GM19099 (cell line): Measurements from ENCODE around the gene SP2.

Source experiments
- POLR2A ChIP-seq: IDR thresholded peaks from 3 replicates; pipeline ENCODE4 v1.6.1; 2011; ENCODE audit warnings: low read depth; ENCODE audit not compliant: insufficient read length; ENCODE audit errors: extremely low read depth

SP2 gene

DNA sequence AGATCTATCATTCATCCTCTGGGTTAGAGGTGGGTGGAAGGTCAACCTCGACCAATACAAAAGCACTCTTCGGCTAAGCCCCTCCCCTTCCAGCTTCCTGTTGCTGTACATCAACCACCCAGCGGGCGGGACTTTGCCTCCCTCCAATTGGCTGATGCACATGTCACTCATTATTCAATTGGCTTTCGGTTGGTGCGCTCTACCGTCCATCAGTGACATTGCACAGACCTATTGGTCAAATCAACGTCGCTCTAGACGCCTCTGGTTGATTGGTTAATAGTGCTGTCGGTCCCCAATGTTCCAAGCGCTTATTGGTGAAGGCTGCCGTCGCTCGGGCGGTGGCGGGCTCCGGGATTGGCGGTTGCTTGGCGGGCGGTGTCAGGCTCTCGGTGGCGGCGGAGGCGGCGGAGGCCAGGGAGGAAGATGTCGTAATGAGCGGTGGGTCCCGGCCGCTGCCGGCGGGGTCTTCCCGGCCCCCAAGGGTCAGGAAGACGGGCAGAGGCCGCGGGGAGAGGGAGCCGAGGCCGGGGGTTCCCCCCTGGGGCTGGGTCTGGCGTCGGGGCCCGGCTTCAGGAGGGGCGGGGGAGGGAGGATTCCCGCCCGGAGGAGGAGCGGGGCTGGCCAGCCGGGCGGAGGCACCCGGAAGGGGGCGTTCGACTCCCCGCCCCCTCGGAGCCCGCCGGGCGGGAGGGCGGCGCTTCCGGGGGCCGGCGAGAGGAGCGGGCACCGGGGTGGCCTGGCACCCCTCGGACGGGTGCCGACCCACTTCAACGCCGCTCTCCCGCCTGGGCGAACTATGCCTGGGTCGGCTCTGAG lies at the start of gene SP2:
Gene SP2 (plus strand): TSS at position 381 of the 816 bp plus-strand sequence. CDS start 51 bp downstream, at position 432.
- peak; percentile 87 for TF ChIP-seq POLR2A

DNA sequence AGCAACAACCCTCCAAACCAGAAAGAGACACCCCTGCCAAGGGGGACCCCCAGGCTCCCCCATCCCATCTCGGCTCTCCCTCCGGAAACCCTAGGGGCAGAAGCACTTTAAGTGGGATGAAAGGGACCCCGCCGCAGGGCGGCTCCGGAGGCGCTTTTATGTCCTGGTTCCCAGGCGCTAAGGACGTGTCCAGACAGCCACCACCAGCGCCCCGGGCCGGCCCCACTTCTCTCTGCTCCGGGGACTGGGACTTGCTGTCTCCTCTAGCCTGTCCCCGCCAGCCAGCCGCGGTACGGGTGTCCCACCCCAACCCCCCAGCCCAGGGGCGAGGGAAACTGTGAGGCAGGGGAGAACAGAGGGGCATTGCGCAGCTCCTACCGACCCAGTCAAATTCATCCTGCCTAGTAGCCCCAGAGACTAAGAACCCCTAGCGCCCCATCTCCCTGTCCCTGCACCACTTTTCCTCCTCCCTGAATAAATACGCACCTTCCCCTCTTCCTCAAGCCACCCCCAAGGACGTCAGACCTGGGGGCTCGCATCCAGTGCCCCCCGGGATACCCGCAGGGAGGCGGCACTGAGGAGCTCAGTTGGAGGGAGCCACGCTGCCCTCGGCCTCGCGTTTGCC lies 49.2 kb upstream of the SP2 start:
- TF ChIP-seq POLR2A, result no peak

DNA sequence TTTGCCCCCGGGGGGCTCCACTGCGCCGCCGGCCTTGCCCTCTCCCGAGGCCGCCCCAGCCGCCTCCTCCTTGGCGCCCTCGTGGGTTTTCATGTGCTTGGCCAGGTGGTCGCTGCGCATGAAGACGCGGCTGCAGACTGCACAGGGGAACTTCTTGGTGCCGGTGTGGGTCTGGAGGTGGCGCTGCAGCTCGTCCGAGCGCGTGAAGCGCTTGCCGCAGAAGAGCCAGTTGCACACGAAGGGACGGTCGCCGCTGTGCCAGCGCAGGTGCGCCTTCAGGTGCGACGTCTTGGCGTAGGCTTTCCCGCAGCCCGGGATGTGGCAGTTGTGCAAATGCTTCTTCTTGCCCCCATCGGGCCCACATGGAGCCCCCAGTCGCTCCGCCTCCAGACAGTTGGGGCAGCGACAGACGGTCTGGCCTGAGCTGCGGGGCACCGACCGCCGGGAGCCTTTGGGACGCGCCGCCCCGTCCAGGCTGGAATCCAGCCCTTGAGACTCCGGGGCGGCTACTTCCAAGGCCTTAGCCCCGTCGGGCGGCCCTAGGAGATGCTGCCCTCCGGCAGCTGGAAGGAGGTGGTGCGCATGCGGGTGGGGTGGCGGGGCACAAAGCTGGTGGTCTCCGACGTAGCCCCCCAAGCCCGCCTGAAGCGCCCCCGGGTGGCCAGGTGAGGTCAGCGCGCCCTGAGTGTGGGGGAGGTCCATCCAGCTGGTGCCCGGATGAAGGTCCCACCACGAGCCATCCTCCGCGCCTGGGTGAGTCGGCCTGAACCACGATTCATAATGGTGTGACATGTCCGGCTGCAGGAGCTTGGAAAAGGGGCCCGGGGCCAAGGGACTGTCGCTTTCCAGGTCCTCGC lies 48.5 kb upstream of the SP2 start:
- no peak for TF ChIP-seq POLR2A

DNA sequence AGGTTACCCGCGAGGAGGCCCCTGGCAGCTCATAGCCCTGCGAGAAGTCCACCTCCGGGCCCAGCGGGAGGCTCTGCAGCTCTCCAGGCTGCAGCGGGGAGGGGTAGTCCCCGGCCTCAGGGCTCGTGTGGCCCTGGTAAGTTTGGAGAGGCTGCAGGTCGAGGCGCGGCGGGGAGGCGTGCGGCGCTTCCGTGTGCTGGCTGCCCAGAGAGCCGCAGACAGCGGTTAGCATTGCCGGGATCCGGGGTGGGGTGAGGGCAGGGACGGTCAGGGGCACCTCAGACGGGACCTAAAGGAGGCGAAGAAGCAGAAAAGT lies 47.9 kb upstream of the SP2 start:
- TF ChIP-seq POLR2A, result no peak

DNA sequence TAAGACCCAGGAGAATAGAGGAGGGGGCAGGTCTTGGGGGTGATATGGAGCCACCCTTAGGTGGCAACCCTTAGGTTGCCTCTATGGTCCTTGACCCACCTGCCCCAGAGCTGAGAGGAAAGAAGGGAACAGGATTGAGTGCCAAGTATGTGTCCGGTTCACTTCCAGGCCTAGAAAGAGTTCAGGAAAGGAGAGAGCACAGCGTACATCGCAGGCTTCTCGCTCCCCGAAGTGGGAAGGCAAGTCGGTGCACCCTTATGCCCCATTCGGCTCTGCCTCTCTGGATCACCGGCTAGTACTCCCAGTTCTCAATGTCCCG lies 45.7 kb upstream of the SP2 start:
- no peak for TF ChIP-seq POLR2A

DNA sequence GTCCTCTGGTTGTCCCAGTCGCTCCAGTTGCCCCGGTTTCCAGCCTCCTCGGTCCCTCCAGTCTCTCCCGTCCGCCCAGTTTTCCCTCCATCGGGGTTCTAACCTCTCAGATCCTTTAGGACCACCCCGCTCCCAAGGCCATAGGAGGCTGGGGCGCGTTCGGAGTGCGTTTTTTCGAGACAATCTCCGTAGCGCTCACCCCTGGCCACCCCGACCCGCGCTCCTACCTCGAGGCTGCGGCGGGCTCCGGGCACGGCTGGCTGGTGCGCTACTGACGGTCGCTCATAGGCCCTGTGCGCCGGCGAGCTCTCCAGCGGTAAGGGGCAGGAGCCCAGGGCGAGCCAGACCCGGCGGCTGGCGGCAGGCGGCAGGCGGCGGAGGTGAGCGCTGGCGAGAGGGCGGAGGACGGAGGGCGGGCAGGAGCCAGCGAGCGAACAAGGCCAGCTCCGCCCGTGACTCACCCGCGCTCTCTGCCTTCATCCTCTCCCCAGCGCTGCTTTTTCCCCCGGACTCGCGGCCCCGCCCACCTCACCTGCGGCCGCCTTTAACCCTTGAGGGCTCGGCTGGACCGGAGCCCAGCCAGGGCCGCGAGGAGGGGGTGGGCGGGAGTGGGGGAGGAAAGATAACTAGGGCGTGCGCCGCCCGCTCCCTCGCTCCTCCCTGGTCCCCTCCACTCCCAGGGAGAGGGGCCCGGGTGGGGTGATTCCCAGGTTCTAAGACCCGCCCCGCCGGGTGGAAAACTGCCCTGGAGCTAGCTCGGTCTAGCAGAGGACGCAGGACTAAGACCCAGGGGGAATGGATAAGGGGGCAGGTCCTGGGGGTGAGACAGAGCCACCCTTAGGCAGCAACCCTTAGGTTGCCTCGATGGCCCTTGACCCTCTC lies 45.1 kb upstream of the SP2 start, which contains the start of gene SP6:
Gene SP6 (minus strand): TSS at position 472 of the 882 bp plus-strand sequence. CDS start 2,734 bp downstream, outside the sequence.
- no peak for TF ChIP-seq POLR2A

DNA sequence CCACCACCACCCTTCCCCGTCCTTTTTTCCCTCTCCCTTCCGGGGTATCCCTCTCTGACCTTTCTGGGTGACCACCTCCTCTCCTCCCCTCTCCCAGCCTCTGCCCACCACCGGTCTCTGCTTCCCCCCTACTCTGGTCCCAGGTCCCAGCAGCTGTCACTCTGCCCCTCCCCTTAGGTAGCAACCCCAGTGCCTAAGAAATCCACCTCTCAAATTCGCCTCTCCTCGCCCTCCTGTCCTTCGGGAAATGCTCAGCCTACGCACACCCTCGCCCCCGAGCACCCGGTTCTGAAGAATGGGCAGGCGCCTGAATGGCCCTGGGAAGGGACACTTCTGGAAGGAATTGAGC lies 44.3 kb upstream of the SP2 start:
- no peak for TF ChIP-seq POLR2A

DNA sequence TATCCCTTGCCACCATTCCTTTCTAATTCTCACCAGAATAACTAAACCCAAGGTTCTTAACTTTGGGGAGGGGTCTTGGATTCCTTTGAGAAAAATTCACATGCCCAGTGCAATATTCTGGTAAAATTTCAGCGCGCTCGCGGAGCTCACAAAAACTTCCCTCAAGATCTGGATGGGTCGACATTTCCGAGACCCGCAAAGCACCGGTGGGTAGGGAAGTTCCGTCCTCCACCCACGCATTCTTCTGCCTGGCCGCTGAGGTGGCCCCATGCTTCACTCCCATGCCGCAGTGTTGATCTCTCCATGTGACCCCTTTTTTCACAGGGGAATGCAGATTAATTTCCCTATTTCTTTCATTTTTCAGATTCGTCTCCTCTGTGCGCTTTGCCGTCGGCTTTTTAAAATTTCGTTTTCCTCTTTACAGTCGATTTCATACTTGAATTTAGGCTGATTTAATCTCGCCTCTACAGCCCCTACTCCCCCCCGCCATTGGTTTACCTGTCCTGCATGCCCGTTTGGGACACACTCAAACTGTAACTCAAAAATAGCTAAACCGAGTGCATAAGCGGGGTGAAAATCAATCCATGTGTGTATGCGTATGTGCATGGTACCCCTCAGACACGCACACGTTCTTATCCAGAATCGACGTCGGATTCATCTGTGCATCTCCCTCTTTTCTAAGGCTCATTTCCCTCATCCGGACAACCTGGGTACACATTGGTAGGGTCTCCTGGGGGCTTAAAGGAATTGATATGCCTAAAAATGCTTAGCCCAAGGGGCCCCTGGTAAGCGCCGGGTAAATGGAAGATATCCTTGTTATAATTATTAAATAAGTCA lies 43.7 kb upstream of the SP2 start:
- TF ChIP-seq POLR2A, result no peak

DNA sequence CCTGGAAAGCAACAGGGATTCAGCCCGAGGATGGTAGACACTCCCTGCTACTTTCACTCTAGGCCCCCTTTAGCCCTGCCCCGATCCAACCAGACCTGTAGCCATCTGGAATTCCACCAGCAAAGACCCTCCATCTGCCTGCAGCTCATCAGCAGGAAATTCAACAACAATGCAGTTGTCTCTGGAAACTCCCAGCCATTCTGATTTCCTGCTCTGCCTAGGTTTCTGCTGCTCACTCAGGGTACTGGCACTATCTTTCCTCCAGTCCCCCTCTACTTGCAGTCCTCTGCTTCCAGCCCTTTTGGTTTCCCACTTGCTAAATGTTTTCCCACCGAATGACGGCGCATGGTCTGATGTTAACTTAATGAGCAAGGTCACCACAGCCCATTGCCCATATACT lies 42.4 kb upstream of the SP2 start:
- TF ChIP-seq POLR2A, result no peak

DNA sequence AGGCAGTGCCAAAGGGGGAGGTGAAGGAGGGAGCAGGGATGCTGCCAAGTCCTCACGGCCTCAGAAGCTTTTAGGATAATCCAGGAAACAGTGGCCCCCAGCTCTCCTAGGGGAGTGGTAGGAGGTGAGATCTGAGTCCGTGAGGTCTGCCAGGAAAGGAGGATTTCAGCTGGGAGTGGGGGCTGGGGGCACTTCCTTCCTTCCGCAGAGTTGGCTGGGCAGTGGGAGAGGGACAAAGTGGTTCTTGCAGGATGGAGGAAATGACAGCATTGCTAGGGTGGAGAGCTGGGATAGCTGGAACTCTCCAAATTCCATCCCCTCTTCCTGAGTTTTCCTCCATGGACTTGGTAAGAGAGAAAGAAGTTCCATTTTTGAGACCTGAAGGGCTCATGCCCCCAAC lies 40.3 kb upstream of the SP2 start:
- TF ChIP-seq POLR2A, result no peak

DNA sequence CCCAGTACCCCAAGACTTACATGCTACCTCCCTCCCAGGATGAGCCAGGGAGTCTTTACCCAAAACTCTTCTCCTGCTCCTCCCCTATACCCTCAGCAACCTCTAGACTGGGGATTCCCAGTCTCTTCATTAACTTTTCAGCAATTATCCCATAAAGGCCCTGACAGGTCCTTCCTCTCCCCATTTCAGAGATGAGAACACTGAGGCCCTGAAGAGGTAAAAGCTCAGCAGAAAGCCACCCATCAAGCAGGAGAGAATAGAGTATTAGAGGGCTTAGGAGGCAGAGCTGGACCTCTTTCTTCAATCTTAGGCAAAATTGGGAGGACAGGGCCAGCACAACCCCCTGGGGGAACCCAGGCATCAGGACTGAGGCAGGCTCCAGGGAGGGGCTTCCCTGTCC lies 39.2 kb upstream of the SP2 start:
- no peak for TF ChIP-seq POLR2A

DNA sequence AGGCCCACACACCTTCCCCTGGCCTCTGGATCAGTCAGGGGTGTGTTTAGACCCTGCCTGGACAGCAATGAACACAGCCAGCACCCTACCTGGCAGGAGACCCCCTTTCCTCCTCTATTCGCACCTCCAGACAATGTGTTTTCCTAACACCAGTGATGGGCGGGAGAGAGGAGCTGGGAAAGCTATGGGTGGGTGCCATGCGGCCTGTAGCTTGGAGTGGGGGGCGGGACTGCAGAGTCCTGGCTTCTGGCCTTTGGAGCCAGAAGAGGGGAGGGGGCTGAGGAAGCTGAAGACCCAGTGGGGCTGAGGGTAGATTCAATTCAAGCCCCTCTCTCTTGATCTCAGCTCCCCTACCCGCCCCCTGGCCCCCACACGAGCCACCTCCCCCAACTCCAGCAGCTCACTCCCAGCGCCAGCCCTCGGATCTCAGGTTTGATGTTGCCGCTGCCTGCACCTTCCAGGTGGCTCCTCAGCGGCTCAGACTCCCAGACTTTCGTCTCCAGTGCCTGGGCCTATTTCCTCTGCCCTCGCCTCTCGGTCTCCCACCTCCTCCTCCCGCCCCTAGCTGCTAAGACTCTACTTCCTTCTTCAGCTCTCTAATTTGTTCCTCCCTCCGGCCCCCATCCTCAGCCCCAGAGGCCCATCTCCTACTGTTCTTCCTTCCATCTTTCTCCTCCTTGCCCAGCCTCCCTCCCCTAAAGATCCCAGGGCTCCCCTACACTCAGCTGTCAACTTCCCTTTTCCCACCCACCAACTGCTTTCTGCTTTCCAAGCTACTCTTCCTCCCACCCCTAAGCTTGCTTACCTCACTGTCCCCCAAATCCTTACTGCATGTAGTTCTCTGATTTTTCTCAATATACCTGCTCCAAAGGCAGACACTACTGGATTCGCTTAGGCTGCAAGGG lies 38.2 kb upstream of the SP2 start:
- TF ChIP-seq POLR2A, result no peak

DNA sequence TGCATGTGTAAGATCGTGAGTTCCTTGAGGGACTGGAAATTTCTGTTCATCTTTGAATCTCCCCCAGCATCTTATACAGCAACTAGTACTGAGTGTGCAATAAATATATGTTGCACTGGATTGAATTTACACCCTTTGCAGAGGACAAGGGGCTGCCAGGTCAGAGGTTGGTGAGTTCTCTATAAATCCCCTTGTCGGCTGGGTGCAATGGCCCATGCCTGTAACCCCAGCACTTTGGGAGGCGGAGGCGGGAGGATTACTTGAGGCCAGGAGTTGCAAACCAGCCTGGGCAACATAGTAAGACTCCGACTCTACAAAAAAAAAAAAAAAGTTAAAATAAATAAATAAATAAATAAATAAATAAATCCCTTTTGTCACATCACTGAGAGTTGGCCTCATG lies 35.6 kb upstream of the SP2 start:
- no peak for TF ChIP-seq POLR2A

DNA sequence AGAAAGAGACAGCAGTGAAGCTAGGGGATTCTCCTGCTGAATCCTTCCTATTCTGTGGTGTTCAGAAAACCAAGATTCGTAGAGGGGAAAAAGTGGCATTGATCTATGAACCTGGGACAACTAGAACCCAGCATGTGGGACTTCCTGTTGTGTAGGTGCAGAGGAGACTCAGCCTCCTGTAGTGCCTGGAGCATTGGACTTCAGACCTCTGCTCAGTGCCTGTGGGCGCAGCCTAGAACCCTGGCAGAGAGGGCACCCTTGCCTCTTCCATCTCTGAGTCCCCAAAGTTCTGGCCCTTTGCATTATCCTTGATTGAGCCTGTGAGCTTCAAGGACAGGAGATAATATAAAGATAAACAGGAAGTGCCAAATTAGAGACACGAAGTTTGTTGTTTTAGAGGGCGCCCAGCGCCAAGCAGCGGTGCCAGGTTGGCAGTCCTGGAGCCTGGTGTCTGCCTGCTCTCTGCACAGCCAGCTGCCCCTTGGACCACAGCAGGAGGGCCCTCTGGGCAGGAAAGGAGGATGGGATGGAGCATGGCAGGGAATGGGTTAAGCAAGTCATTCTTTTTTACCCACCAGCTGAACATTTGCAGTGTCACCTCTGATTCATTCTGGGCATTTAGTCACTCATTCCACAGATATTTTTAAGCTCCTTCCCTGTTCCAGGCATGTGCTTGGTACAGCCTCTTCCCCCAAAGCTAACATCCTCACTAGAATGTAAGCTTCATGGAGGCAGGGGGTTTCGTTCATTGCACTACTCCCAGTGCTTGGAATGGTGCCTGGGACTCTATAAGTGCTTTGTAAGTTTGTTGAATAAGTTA lies 33.2 kb upstream of the SP2 start:
- no peak for TF ChIP-seq POLR2A
